ENCODE measurements around the gene TMPRSS7.

TMPRSS7 gene

GRCh38 chr3:112129925-112130637, 95.5 kb downstream of the TMPRSS7 start:
- no peak for DNase-seq

DNA sequence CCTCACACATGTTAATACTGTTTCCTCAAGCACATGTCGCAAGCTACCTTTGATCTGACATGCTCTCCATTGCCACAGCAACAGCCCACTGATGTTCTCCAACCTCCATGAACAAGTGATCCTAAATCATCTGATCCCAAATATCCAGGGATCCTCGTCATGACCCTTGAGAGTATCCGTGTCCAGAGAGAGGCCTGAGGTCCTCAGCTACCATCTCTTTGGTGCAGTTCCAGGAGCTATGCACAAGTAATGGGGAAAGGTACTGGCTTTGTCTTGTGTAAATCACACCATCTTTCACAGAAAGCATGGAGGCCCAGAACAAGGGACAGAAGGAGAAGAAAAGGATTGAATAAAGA, 96.1 kb downstream of the TMPRSS7 start:
- DNase-seq = no peak

All from T-helper 2 cell (primary cell).